C4-2B (cell line): ENCODE data around the gene DNAH17.

Source experiments
- ZFX ChIP-seq: fragments of 450-650 bp; IDR thresholded peaks from 2 replicates; pipeline ENCODE4 v1.6.1; 2017
- TF ChIP-seq, protein P1 (sequence below): fragments of 450-650 bp; conservative IDR thresholded peaks from 2 replicates; pipeline ENCODE4 v1.5.1; 2017; ENCODE audit warnings: mild to moderate bottlenecking

DNA sequence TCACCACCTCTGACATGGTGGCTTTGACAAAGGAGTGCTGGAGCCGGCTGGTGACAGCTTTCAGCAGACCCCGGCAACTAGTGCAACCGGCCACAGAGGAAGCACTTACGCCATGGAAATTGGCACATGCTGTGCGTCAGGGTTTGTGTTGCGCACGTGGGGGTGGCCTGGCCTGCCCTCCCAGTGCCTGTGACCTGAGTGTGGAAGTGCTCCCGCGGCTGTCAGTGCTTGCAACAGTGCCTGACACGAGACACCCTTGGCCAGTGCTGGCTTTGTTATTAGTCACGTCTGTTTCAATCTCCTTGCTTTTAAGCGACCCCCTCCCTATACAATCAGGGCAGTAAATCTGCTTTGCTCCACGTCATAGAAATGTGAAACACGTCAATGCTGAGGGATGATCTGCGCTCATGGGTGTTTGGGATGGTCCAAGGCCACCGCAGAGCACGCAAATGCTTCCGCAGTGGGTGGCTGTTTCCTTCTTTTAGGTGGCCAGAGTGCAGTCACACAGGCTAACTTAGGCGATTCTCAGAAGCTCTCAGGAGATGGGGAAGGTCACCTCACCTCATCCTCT, 134.5 kb downstream of the DNAH17 start:
- TF ChIP-seq, protein P1, sequence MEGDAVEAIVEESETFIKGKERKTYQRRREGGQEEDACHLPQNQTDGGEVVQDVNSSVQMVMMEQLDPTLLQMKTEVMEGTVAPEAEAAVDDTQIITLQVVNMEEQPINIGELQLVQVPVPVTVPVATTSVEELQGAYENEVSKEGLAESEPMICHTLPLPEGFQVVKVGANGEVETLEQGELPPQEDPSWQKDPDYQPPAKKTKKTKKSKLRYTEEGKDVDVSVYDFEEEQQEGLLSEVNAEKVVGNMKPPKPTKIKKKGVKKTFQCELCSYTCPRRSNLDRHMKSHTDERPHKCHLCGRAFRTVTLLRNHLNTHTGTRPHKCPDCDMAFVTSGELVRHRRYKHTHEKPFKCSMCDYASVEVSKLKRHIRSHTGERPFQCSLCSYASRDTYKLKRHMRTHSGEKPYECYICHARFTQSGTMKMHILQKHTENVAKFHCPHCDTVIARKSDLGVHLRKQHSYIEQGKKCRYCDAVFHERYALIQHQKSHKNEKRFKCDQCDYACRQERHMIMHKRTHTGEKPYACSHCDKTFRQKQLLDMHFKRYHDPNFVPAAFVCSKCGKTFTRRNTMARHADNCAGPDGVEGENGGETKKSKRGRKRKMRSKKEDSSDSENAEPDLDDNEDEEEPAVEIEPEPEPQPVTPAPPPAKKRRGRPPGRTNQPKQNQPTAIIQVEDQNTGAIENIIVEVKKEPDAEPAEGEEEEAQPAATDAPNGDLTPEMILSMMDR = no peak
- TF ChIP-seq ZFX = no peak
